Thyroid gland (tissue), 4 donors: ENCODE results near the gene BATF2. TPM values are rescaled to one million over a fixed set of nuclear protein-coding genes. Genes with fewer than 3 reads are reported as not detected.
A peak's percentile ranks its signal among the peaks of the same experiment; 100 is the strongest.

Experiments
- DNase-seq, 2 donors: peaks; one replicate each; pipeline ENCODE4 v3.0.0-alpha.2; 2019
- H3K27ac ChIP-seq, 3 donors: fragments of 200-600 bp; sonication (generic); 1 replicate in 2 of 3; 2 replicates in 1 of 3; pipeline ENCODE4 v1.5.1; 2016 to 2019; ENCODE audit warnings: mild to moderate bottlenecking in 1 of 3, moderate library complexity in 1 of 3
- H3K27me3 ChIP-seq: fragments of 200-600 bp; sonication (generic); one replicate; pipeline ENCODE4 v1.5.1; 2019
- H3K36me3 ChIP-seq, 2 donors: fragments of 200-600 bp; sonication (generic); one replicate each; pipeline ENCODE4 v1.5.1; 2016 to 2019
- H3K4me1 ChIP-seq, 2 donors: fragments of 200-600 bp; sonication (generic); one replicate each; pipeline ENCODE4 v1.5.1; 2017 to 2019
- H3K4me3 ChIP-seq, 3 donors: fragments of 200-600 bp; sonication (generic); replicated peaks in 1 of 3; 1 replicate in 2 of 3; 2 replicates in 1 of 3; pipeline ENCODE4 v1.5.1; 2016; ENCODE audit warnings: mild to moderate bottlenecking in 1 of 3
- H3K9me3 ChIP-seq: fragments of 200-600 bp; sonication (generic); one replicate; pipeline ENCODE4 v1.5.1; 2017
- POLR2A ChIP-seq, 2 donors: fragments of 450-650 bp; IDR thresholded peaks; one replicate each; pipeline ENCODE4 v1.6.1; 2017; ENCODE audit warnings: antibody characterized with exemption in 2 of 2, mild to moderate bottlenecking in 2 of 2, moderate library complexity in 1 of 2
- WGBS, 2 donors: methylation state at CpG; one replicate each; pipeline ENCODE4 v1.1.5; 2017; 5-methylcytosine and 5-hydroxymethylcytosine counted together
- intact Hi-C: fragments of 100-400 bp; cut with DNase I; formaldehyde crosslinking; loops from one replicate; pipeline ENCODE4 v1.15.1; 2023
- total RNA-seq, 4 donors: library from RNA; depleted of rRNA; stranded (reverse); fragments of >200 nt; gene quantifications; one replicate each; pipeline ENCODE4 v1.2.3, GENCODE V29; 2016
- TF ChIP-seq, protein P1 (sequence below), 6 experiments: fragments of 200-600 bp in 3 of 6; fragments of 450-650 bp in 3 of 6; sonication (generic) in 3 of 6; IDR thresholded peaks; one replicate each; pipeline ENCODE4 v1.5.1; 2016 to 2019; ENCODE audit warnings: antibody characterized with exemption in 6 of 6, mild to moderate bottlenecking in 2 of 6, inconsistent platforms in 1 of 6, moderate library complexity in 1 of 6

Gene BATF2
- total RNA-seq, 4 donors from 2014 or later, result 1.2 to 9.1 (median 2.3) TPM

DNA sequence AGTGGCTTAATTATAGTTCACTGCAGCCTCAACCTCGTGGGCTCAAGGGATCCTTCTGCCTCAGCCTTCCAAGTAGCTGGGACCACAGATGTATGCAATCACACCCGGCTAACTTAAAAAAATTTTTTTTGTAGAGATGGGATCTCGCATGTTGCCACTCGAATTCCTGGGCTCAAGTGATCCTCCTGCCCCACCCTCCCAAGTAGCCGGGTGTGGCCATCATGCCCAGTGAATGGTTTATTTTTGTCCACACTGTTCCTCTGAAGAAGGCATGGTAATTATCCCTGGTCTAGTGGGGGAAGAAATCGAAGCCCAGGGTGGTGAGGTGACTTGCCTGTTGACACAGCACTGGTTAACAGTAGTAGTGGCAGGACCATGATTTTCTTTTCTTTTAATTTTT, 46.1 kb upstream of the BATF2 start:
- WGBS, 2 donors, result 91 to 92% methylated on average over 6 of the region's 6 CpGs
- DNase-seq, result no peak
- TF ChIP-seq, protein P1, sequence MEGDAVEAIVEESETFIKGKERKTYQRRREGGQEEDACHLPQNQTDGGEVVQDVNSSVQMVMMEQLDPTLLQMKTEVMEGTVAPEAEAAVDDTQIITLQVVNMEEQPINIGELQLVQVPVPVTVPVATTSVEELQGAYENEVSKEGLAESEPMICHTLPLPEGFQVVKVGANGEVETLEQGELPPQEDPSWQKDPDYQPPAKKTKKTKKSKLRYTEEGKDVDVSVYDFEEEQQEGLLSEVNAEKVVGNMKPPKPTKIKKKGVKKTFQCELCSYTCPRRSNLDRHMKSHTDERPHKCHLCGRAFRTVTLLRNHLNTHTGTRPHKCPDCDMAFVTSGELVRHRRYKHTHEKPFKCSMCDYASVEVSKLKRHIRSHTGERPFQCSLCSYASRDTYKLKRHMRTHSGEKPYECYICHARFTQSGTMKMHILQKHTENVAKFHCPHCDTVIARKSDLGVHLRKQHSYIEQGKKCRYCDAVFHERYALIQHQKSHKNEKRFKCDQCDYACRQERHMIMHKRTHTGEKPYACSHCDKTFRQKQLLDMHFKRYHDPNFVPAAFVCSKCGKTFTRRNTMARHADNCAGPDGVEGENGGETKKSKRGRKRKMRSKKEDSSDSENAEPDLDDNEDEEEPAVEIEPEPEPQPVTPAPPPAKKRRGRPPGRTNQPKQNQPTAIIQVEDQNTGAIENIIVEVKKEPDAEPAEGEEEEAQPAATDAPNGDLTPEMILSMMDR (IDR thresholded peaks at IDR 0.05), result no peak
- TF ChIP-seq POLR2A (IDR thresholded peaks at IDR 0.05), result no peak
- Histone ChIP-seq H3K27ac (no peak overlapping the region), H3K27me3 (no peaks in the 10 kb centered on the region), H3K4me1 (peaks cover 7 to 13% of the 10 kb centered on the region in 2 donors), H3K4me3 (no peak overlapping the region), H3K9me3 (no peaks in the 10 kb centered on the region), H3K36me3 (peaks cover 0 to 6% of the 10 kb centered on the region in 2 donors)
- intact Hi-C loops, result no loop called here

DNA sequence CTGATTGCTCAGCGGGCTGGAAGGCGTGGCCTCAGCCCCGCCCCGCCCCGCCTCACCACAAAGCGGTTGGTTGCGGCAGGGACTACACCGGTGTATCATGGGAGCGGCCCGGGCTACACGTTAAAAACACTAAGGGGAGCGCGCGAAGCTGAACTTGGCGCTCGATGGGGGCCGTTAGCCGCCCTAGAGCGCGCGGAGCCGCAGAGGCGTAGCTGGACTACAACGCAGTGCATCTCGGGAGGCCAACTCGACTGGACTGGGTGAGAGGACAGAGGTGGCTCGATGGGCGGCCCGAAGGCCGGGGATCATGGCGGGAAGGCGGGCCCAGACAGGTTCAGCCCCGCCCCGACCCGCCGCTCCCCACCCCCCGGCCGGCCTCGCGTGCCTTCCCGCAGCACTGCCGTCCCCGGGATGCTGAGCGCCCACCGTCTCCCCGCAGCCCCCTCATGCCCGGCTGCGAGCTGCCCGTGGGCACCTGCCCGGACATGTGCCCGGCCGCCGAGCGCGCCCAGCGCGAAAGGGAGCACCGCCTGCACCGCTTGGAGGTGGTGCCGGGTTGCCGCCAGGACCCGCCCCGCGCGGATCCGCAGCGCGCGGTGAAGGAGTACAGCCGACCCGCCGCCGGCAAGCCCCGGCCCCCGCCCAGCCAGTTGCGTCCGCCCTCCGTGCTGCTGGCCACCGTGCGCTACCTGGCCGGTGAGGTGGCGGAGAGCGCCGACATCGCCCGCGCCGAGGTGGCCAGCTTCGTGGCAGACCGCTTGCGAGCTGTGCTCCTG, 44.3 kb upstream of the BATF2 start, which contains the start of gene SAC3D1:
SAC3D1 (plus strand) TSS at position 364 of the 776 bp plus-strand sequence; CDS start at position 447, 83 bp downstream.
- Histone ChIP-seq H3K4me3 (peak within 1 kb of the TSS; percentile 64 to 79 (median 65)), H3K9me3 (no peaks in the 10 kb centered on the region), H3K27me3 (no peaks in the 10 kb centered on the region), H3K27ac (peak within 1 kb of the TSS; percentile 83 to 97 (median 93)), H3K36me3 (peaks cover 0 to 7% of the 10 kb centered on the region in 2 donors), H3K4me1 (peaks cover 7 to 13% of the 10 kb centered on the region in 2 donors)
- WGBS, 2 donors, result 0% methylated on average over 10 of the region's 91 CpGs; no CpG with 5 or more reads in 1 of the 2 donors
- DNase-seq, result peak; percentile 90 to 91
- intact Hi-C loops, result no loop called here
- peak in 1 of 2 donors; percentile 49 for TF ChIP-seq POLR2A (IDR thresholded peaks at IDR 0.05)
- TF ChIP-seq, protein P1 (IDR thresholded peaks at IDR 0.05), result no peak

DNA sequence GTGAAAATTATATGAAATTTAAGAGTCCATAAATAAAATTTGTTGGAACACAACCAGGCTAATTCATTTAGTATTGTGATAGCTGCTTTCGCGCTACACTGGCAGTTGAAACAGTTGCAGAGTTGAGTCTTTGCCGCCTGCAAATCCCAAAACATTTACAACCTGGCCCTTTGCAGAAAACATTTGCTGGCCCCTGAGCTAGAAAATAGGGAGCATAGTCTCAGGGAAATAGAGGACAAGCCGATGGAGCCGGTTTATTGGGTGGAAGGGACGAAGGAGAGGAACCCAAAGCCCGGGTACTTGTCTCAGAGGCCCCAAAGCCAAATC, 43.7 kb upstream of the BATF2 start:
- intact Hi-C loops, result no loop called here
- Histone ChIP-seq H3K4me3 (peak overlapping the region in 1 of 3 donors; percentile 64), H3K9me3 (no peaks in the 10 kb centered on the region), H3K27ac (peak overlapping the region; percentile 83 to 97 (median 93)), H3K4me1 (peaks cover 7 to 13% of the 10 kb centered on the region in 2 donors), H3K36me3 (peaks cover 4 to 13% of the 10 kb centered on the region in 2 donors), H3K27me3 (no peaks in the 10 kb centered on the region)
- WGBS, 2 donors, result 19 to 30% methylated on average over 7 of the region's 7 CpGs
- no peak for DNase-seq
- TF ChIP-seq, protein P1 (IDR thresholded peaks at IDR 0.05), result no peak
- no peak for TF ChIP-seq POLR2A (IDR thresholded peaks at IDR 0.05)

DNA sequence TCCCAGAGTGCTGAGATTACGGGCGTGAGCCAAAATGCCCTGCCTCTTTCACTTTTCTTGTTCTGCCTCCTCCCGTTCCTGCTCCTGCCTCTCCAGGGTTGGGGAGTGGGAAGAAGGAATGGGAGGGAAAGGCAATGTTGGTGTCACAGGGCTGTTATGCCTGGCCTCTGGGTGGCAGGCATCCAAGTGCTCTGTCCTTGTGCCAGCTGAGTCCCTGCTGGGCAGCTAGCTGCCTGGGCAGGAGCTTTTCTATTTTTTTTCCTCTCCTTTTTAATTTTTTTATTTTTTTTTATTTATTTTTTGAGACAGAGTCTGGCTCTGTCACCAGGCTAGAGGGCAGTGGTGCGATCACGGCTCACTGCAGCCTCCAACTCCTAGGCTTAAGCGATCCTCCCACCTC, 40.2 kb upstream of the BATF2 start:
- H3K4me3 ChIP-seq, result no peak overlapping the region
- H3K27ac ChIP-seq, result peak overlapping the region in 1 of 3 donors; percentile 17
- TF ChIP-seq, protein P1 (IDR thresholded peaks at IDR 0.05), result no peak
- no peak for TF ChIP-seq POLR2A (IDR thresholded peaks at IDR 0.05)
- WGBS, 2 donors, result 52 to 53% methylated on average over 6 of the region's 6 CpGs
- intact Hi-C loops, result no loop called here
- peaks cover 17 to 37% of the 10 kb centered on the region in 2 donors for H3K36me3 ChIP-seq
- peaks cover 7 to 9% of the 10 kb centered on the region in 2 donors for H3K4me1 ChIP-seq
- DNase-seq, result peak; percentile 91
- no peaks in the 10 kb centered on the region for H3K27me3 ChIP-seq
- H3K9me3 ChIP-seq, result no peaks in the 10 kb centered on the region

DNA sequence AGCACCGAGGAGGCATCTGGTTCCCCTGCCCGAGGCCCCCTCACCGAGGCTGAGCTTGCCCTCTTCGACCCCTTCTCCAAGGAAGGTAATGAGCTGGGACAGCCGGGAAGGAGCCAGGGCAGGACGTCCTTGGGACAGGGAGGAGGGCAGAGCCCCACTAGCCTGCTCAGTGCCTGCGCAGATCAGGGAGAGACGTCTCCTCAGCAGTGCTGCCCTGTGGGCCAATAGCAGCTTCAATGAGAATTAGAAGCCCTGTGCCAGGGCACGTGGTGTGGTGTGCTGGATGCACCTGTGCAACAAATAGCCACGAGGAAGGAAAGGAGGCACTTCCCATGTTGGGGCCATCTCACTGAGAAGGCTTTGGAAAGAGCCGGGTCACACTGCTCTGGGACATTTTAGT, 38.8 kb upstream of the BATF2 start:
- peaks cover 3 to 6% of the 10 kb centered on the region in 2 donors for H3K4me1 ChIP-seq
- 85 to 89% methylated on average over 6 to 11 of the region's 11 CpGs for WGBS, 2 donors
- H3K9me3 ChIP-seq, result no peaks in the 10 kb centered on the region
- intact Hi-C loops, result no loop called here
- no peak overlapping the region for H3K27ac ChIP-seq
- no peak overlapping the region for H3K4me3 ChIP-seq
- no peaks in the 10 kb centered on the region for H3K27me3 ChIP-seq
- DNase-seq, result no peak
- no peak for TF ChIP-seq POLR2A (IDR thresholded peaks at IDR 0.05)
- TF ChIP-seq, protein P1 (IDR thresholded peaks at IDR 0.05), result no peak
- peaks cover 17 to 37% of the 10 kb centered on the region in 2 donors for H3K36me3 ChIP-seq
